Skeletal muscle satellite cell (primary cell): ENCODE data around the gene SMURF1.
"Not testable (repeated sequence)": the region's sequence is repeated elsewhere in the genome, so short reads cannot be mapped to it uniquely, and the experiment has no call there.

Experiments
- H3K27me3 ChIP-seq: 2 replicates; pipeline ENCODE4 v1.7.0; 2013; ENCODE audit warnings: low read length; ENCODE audit not compliant: control insufficient read depth, insufficient read depth
- H3K36me3 ChIP-seq: 2 replicates; pipeline ENCODE4 v1.7.0; 2013; ENCODE audit warnings: mild to moderate bottlenecking, control low read depth, low read length; ENCODE audit not compliant: insufficient read depth
- H3K4me1 ChIP-seq: 2 replicates; pipeline ENCODE4 v1.7.0; 2013; ENCODE audit warnings: low read length; ENCODE audit not compliant: control insufficient read depth, insufficient read depth
- H3K4me2 ChIP-seq: 2 replicates; pipeline ENCODE4 v1.7.0; 2013; ENCODE audit warnings: mild to moderate bottlenecking, low read length
- H3K4me3 ChIP-seq: 2 replicates; pipeline ENCODE4 v1.7.0; 2013; ENCODE audit warnings: low read length
- H3K9ac ChIP-seq: 2 replicates; pipeline ENCODE4 v1.7.0; 2013; ENCODE audit warnings: mild to moderate bottlenecking, low read depth, low read length, moderate library complexity
- H3K9me3 ChIP-seq: replicated peaks from 2 replicates; pipeline ENCODE4 v1.7.0; 2013; ENCODE audit warnings: mild to moderate bottlenecking, control low read depth, low read length

Gene SMURF1

DNA sequence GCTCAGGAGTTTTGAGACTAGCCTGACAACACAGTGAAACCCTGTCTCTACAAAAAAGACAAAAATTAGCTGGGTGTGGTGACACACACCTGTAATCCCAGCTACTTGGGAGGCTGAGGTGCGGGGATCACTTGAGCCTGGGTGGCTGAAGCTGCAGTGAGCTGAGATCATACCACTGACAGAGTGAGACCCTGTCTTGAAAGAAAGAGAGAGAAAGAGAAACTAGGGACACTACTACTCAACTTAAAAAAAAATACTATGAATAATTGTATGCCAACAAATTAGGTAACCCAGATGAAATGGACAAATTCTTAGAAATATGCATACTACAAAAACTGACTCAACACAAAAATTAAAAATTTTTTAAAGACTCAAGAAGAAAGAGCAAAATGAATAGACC lies 28.5 kb downstream of the SMURF1 start:
- Histone ChIP-seq H3K4me3 (no peak overlapping the region), H3K36me3 (no peaks in the 10 kb centered on the region), H3K4me2 (no peak overlapping the region), H3K9ac (no peak overlapping the region), H3K4me1 (peaks cover 18% of the 10 kb centered on the region), H3K27me3 (no peaks in the 10 kb centered on the region), H3K9me3 (no peaks in the 10 kb centered on the region)

DNA sequence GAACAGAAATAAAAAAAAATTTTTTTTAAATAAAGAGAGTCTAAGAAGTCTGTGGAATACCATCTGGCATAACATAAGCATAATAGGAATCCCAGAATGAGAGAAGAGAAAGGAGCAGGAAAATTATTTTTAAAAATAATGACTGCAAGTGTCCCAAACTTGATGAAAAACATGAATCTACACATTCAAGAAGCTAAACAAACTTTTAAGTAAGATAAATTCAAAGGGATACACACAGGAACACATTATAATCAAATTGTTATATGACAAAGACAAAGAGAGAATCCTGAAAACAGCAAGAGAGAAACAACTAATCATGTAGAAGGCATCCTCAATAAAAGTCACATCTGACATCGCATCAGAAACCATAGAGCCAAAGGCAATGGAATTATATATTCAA lies 30.9 kb downstream of the SMURF1 start:
- Histone ChIP-seq H3K9me3 (no peaks in the 10 kb centered on the region), H3K9ac (no peak overlapping the region), H3K4me2 (no peak overlapping the region), H3K27me3 (no peaks in the 10 kb centered on the region), H3K4me3 (no peak overlapping the region), H3K4me1 (peaks cover 40% of the 10 kb centered on the region), H3K36me3 (no peaks in the 10 kb centered on the region)

DNA sequence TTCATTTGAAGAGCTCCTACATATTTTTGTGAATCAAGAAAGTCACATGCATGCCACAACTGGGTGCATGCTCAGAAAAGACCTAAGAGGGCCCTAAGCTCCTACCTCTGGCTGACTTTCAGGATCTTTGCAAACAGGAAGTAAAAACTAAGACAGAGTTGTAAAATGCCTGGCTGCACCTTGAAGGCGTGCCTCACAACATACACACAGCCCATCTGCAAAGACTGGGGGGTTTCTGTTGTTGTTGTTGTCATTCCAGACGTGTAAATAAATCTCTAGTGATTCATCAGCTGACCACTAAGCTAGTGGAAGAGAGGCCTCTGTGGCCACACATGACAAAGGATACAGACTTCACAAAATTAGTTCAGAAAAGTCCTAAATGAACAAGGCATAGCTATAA lies 31.8 kb downstream of the SMURF1 start:
- Histone ChIP-seq H3K9ac (no peak overlapping the region), H3K4me3 (no peak overlapping the region), H3K4me2 (peak overlapping the region; percentile 12), H3K9me3 (no peaks in the 10 kb centered on the region), H3K4me1 (peaks cover 46% of the 10 kb centered on the region), H3K27me3 (no peaks in the 10 kb centered on the region), H3K36me3 (no peaks in the 10 kb centered on the region)

DNA sequence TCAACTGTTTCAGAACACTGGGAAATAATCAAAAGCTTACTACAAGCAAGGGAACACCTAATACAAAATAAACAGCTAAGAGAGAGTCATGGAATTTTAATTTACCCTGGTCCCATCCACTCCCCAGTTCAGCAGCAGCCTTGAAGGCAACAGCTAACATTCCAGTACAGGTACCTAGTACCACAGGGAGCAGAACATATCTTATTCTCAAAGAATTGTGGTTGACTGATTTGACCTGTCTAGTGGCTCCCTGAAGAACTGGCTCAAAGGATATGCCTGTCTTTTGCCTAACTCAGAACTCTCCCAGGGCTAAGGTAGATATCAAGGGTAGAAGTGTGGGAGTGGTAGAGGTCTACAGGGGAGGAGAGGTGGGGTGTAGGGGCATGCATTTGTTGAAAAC lies 32.3 kb downstream of the SMURF1 start:
- H3K4me1 ChIP-seq: peaks cover 51% of the 10 kb centered on the region
- no peaks in the 10 kb centered on the region for H3K36me3 ChIP-seq
- H3K4me3 ChIP-seq: no peak overlapping the region
- no peaks in the 10 kb centered on the region for H3K27me3 ChIP-seq
- no peak overlapping the region for H3K9ac ChIP-seq
- H3K9me3 ChIP-seq: no peaks in the 10 kb centered on the region
- no peak overlapping the region for H3K4me2 ChIP-seq

DNA sequence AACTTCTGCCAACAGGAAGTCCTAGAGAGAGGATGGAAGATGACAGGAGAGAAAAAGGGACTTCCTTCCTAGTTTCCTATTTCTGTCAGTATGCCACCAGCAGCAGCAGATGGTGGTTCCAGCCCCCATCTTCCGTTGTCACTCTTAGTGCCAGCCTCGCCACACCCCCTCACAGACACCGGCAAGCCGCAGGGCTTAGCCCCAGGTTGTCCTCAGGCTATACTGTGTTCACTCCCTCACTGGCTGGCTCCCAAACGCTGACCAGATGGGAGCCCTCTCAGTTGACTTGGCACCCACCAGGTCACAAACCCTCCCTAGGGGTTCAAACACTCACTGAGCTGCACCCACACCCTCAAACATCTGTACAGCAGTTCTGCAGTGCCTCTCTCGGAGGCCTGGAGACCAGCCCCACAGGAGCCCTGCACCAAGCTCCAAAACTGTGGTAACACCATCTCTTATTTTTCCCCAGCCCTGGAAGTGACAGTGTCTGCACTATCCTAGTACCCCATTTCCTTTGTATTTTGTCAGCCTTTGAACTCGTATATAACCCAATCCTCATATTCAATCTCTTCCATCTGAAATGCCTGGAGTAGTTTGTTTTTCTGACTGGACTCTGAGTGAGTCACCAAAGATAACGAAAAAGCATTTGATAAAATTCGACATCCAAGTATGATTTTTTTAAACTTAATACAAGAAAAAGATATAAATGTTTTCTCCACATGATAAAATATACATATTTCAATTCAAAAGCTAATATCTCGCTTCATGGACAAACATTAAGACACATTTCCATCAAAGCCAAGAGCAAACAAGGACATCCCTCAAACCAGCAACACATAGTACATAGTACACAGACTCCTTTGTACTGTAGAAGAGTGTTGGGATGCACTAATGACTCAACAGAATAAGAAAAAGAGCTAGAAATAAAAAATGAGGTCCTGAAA lies 34.5 kb downstream of the SMURF1 start:
- Histone ChIP-seq H3K4me3 (peak overlapping the region; percentile 40), H3K9me3 (no peaks in the 10 kb centered on the region), H3K27me3 (no peaks in the 10 kb centered on the region), H3K9ac (peak overlapping the region; percentile 15), H3K4me2 (peak overlapping the region; percentile 71), H3K4me1 (peaks cover 54% of the 10 kb centered on the region), H3K36me3 (no peaks in the 10 kb centered on the region)

DNA sequence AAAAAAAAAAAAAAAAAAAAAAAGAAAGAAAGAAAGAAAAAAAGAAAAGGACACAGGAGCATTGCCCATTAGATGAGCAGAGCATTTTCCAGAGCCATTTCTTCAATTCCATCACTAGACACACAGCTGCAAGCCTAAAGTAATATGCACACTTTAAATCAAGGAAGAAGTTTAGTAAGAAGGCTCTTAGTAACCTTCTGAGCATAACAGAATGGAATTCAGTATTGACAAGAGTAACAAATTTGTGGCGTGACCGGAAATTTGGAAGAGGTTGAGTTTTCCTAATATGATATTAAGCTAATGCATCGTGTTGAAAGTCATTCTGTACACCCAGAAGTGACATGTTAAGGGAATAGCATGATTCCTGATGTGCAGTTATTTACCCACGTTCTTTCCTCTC lies 35.3 kb downstream of the SMURF1 start:
- peak overlapping the region; percentile 71 for H3K4me2 ChIP-seq
- no peaks in the 10 kb centered on the region for H3K36me3 ChIP-seq
- H3K27me3 ChIP-seq: no peaks in the 10 kb centered on the region
- H3K4me1 ChIP-seq: peaks cover 61% of the 10 kb centered on the region
- peak overlapping the region; percentile 40 for H3K4me3 ChIP-seq
- H3K9me3 ChIP-seq: no peaks in the 10 kb centered on the region
- peak overlapping the region; percentile 15 for H3K9ac ChIP-seq

DNA sequence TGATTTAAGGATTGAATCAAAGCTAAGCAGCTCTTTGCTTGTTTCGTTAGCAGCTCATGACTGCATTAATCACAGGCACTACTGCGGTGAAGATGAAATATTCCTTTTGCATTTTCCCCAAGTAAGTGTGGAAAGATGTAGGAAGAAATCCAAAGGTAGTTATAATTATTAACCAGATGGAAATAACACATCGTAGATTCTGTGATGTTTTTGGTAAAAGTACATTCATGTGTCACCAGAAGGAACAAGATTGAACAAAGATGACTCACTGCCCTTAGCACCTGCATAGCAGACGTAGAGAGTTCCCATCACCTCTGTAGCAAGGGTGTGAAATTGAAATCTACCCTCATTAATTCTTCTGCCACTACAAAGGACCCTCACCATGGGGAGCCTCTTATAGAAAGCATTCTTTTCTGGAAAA lies 37.1 kb downstream of the SMURF1 start:
- H3K4me2 ChIP-seq: no peak overlapping the region
- no peaks in the 10 kb centered on the region for H3K9me3 ChIP-seq
- no peaks in the 10 kb centered on the region for H3K36me3 ChIP-seq
- no peak overlapping the region for H3K4me3 ChIP-seq
- H3K9ac ChIP-seq: no peak overlapping the region
- peaks cover 70% of the 10 kb centered on the region for H3K4me1 ChIP-seq
- no peaks in the 10 kb centered on the region for H3K27me3 ChIP-seq

DNA sequence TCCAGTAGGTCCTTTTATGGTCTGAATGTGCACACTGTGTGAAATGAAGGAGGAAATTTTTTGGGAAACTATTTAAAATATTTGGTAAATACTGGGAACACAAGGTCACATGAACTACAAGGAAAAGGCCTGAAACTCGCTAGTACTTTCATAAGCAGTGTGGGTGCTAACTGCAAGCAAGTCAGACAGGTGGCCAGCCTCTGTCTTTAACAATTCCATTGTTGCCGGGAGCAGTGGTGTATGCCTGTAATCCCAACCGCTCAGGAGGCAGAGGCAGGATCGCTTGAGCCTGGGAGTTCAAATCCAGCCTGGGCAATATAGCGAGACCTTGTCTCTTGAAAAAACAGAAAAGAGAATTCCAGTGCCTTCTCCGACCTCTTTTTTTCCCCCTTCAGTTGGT lies 37.5 kb downstream of the SMURF1 start:
- Histone ChIP-seq H3K36me3 (no peaks in the 10 kb centered on the region), H3K27me3 (no peaks in the 10 kb centered on the region), H3K4me3 (no peak overlapping the region), H3K9me3 (no peaks in the 10 kb centered on the region), H3K4me2 (no peak overlapping the region), H3K4me1 (peaks cover 68% of the 10 kb centered on the region), H3K9ac (no peak overlapping the region)

DNA sequence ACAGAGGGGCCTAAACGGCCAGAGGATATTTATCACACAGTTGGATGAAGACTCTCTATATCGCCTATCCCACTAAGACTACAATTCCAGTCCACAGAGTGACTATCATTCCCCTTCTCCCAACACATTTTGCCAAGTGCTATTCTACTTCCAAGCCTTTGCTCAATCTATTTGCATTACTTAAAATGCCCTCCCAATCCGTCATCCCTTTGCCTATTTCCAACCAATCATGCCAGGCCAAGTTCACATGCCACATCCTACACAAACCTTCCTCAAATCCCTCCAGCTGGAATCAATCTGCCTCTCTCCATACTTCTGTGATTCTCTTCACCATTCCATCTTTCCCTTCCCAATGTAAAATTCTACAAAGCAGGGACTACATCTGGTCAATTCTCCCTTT lies 38.2 kb downstream of the SMURF1 start:
- Histone ChIP-seq H3K27me3 (no peaks in the 10 kb centered on the region), H3K9me3 (no peaks in the 10 kb centered on the region), H3K4me3 (no peak overlapping the region), H3K4me2 (no peak overlapping the region), H3K36me3 (no peaks in the 10 kb centered on the region), H3K9ac (no peak overlapping the region), H3K4me1 (peaks cover 65% of the 10 kb centered on the region)

DNA sequence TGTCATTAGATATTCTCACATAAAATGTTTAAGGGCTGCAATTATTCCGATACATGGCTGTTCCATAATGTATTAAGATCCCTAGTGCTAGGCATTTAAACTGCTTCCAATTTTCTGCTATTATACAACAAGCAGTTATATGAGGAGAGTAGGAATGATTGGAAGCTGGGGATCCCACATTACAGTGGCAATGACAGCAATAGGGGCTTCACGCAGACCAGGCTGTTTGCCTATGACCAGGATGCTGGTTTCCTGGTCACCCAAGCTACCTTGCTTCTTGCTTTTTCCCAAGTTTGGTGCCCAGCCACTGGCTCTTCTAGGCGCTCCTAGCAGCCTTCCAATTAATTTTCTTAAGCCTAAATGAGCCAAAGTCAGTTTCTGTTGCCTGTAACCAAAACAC lies 39.3 kb downstream of the SMURF1 start:
- no peaks in the 10 kb centered on the region for H3K36me3 ChIP-seq
- no peak overlapping the region for H3K4me2 ChIP-seq
- H3K4me3 ChIP-seq: no peak overlapping the region
- H3K9me3 ChIP-seq: no peaks in the 10 kb centered on the region
- peaks cover 55% of the 10 kb centered on the region for H3K4me1 ChIP-seq
- no peaks in the 10 kb centered on the region for H3K27me3 ChIP-seq
- no peak overlapping the region for H3K9ac ChIP-seq

DNA sequence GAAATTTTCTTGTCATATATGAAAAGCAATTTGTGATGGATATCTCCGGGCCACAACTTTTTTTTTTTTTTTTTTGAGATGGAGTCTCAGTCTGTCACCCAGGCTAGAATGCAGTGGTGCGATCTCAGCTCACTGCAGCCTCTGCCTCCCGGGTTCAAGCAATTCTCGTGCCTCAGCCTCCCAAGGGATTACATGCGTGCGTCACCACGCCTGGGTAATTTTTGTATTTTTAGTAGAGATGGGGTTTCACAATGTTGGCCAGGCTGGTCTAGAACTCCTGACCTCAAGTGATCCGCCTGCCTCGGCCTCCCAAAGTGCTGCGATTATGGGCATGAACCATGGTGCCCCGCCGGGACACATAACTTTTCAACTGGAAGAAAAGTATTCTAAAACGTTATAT lies 40.1 kb downstream of the SMURF1 start:
- H3K9me3 ChIP-seq, H3K4me3 ChIP-seq, H3K9ac ChIP-seq, H3K27me3 ChIP-seq, H3K36me3 ChIP-seq: not testable (repeated sequence)
- peaks cover 51% of the 10 kb centered on the region for H3K4me1 ChIP-seq
- peak overlapping the region; percentile 57 for H3K4me2 ChIP-seq
